Thyroid gland (tissue), 4 donors: ENCODE measurements around the gene EFCAB7. TPM values are rescaled to one million over a fixed set of nuclear protein-coding genes. Genes with fewer than 3 reads are reported as not detected.
"Not testable (repeated sequence)": the region's sequence is repeated elsewhere in the genome, so short reads cannot be mapped to it uniquely, and the experiment has no call there.

Experiments
- DNase-seq, 2 donors: peaks; one replicate each; pipeline ENCODE4 v3.0.0-alpha.2; 2019
- H3K27ac ChIP-seq, 3 donors: fragments of 200-600 bp; sonication (generic); 1 replicate in 2 of 3; 2 replicates in 1 of 3; pipeline ENCODE4 v1.5.1; 2016 to 2019; ENCODE audit warnings: mild to moderate bottlenecking in 1 of 3, moderate library complexity in 1 of 3
- H3K27me3 ChIP-seq: fragments of 200-600 bp; sonication (generic); one replicate; pipeline ENCODE4 v1.5.1; 2019
- H3K36me3 ChIP-seq, 2 donors: fragments of 200-600 bp; sonication (generic); one replicate each; pipeline ENCODE4 v1.5.1; 2016 to 2019
- H3K4me1 ChIP-seq, 2 donors: fragments of 200-600 bp; sonication (generic); one replicate each; pipeline ENCODE4 v1.5.1; 2017 to 2019
- H3K4me3 ChIP-seq, 3 donors: fragments of 200-600 bp; sonication (generic); replicated peaks in 1 of 3; 1 replicate in 2 of 3; 2 replicates in 1 of 3; pipeline ENCODE4 v1.5.1; 2016; ENCODE audit warnings: mild to moderate bottlenecking in 1 of 3
- H3K9me3 ChIP-seq: fragments of 200-600 bp; sonication (generic); one replicate; pipeline ENCODE4 v1.5.1; 2017
- CTCF ChIP-seq, 6 experiments: fragments of 200-600 bp in 3 of 6; fragments of 450-650 bp in 3 of 6; sonication (generic) in 3 of 6; IDR thresholded peaks; one replicate each; pipeline ENCODE4 v1.5.1; 2016 to 2019; ENCODE audit warnings: antibody characterized with exemption in 6 of 6, mild to moderate bottlenecking in 2 of 6, inconsistent platforms in 1 of 6, moderate library complexity in 1 of 6
- POLR2A ChIP-seq, 2 donors: fragments of 450-650 bp; IDR thresholded peaks; one replicate each; pipeline ENCODE4 v1.6.1; 2017; ENCODE audit warnings: antibody characterized with exemption in 2 of 2, mild to moderate bottlenecking in 2 of 2, moderate library complexity in 1 of 2
- WGBS, 2 donors: methylation state at CpG; one replicate each; pipeline ENCODE4 v1.1.5; 2017; 5-methylcytosine and 5-hydroxymethylcytosine counted together
- intact Hi-C: fragments of 100-400 bp; cut with DNase I; formaldehyde crosslinking; loops from one replicate; pipeline ENCODE4 v1.15.1; 2023
- total RNA-seq, 4 donors: library from RNA; depleted of rRNA; stranded (reverse); fragments of >200 nt; gene quantifications; one replicate each; pipeline ENCODE4 v1.2.3, GENCODE V29; 2016

EFCAB7 gene
- total RNA-seq, 4 donors from 2014 or later, result 8.3 to 11.7 (median 10.0) TPM

- Histone ChIP-seq H3K9me3 (no peaks in the 10 kb centered on the region), H3K27ac (no peak overlapping the region), H3K27me3 (no peaks in the 10 kb centered on the region), H3K4me3 (no peak overlapping the region), H3K36me3 (no peaks in the 10 kb centered on the region), H3K4me1 (no peaks in the 10 kb centered on the region)
- TF ChIP-seq CTCF (IDR thresholded peaks at IDR 0.05) (peak; percentile 17 to 81 (median 70)), POLR2A (IDR thresholded peaks at IDR 0.05) (no peak)
- WGBS, 2 donors, result 68 to 73% methylated on average over 4 of the region's 4 CpGs
- DNase-seq, result no peak
- intact Hi-C loops, result no loop called here
Observed at GRCh38 chr1:63575340-63575826, 52.1 kb downstream of the EFCAB7 start.

- H3K36me3 ChIP-seq, H3K4me1 ChIP-seq, H3K27me3 ChIP-seq, DNase-seq, H3K9me3 ChIP-seq, intact Hi-C loops, H3K27ac ChIP-seq, H3K4me3 ChIP-seq: not testable (repeated sequence)
- 96 to 100% methylated on average over 1 of the region's 1 CpG for WGBS, 2 donors
Observed at GRCh38 chr1:63586326-63586725, 63.0 kb downstream of the EFCAB7 start.

GRCh38 chr1:63590166-63590560, 66.8 kb downstream of the EFCAB7 start:
- 73 to 78% methylated on average over 3 of the region's 3 CpGs for WGBS, 2 donors
- Histone ChIP-seq H3K4me3 (no peak overlapping the region), H3K27me3 (no peaks in the 10 kb centered on the region), H3K27ac (no peak overlapping the region), H3K9me3 (no peaks in the 10 kb centered on the region), H3K4me1 (peaks cover 0 to 4% of the 10 kb centered on the region in 2 donors), H3K36me3 (no peaks in the 10 kb centered on the region)
- no peak for TF ChIP-seq CTCF (IDR thresholded peaks at IDR 0.05)
- no peak for TF ChIP-seq POLR2A (IDR thresholded peaks at IDR 0.05)
- no peak for DNase-seq
- intact Hi-C loops, result no loop called here

GRCh38 chr1:63592536-63593302, 69.4 kb downstream of the EFCAB7 start:
- peak overlapping the region; percentile 83 to 93 (median 88) for H3K4me3 ChIP-seq
- H3K36me3 ChIP-seq, result no peaks in the 10 kb centered on the region
- no peak for DNase-seq
- H3K27ac ChIP-seq, result peak overlapping the region; percentile 85 to 87 (median 86)
- H3K4me1 ChIP-seq, result peaks cover 0 to 4% of the 10 kb centered on the region in 2 donors
- no peaks in the 10 kb centered on the region for H3K27me3 ChIP-seq
- TF ChIP-seq CTCF (IDR thresholded peaks at IDR 0.05) (no peak), POLR2A (IDR thresholded peaks at IDR 0.05) (no peak)
- intact Hi-C loops, result no loop called here
- H3K9me3 ChIP-seq, result no peaks in the 10 kb centered on the region
- 35 to 38% methylated on average over 14 to 18 of the region's 18 CpGs for WGBS, 2 donors

GRCh38 chr1:63593303-63593885, 70.1 kb downstream of the EFCAB7 start, which contains the start of gene PGM1:
Gene PGM1 (plus strand): TSS chr1:63593411. CDS start chr1:63593489, 78 bp downstream.
- Histone ChIP-seq H3K9me3 (no peaks in the 10 kb centered on the region), H3K4me1 (peaks cover 0 to 4% of the 10 kb centered on the region in 2 donors), H3K27ac (peak within 1 kb of the TSS; percentile 85 to 87 (median 86)), H3K27me3 (no peaks in the 10 kb centered on the region), H3K36me3 (no peaks in the 10 kb centered on the region), H3K4me3 (peak within 1 kb of the TSS; percentile 83 to 93 (median 88))
- WGBS, 2 donors, result 0% methylated on average over 15 to 16 of the region's 64 CpGs
- DNase-seq, result peak; percentile 74 to 77
- intact Hi-C loops, result no loop called here
- TF ChIP-seq CTCF (IDR thresholded peaks at IDR 0.05) (no peak), POLR2A (IDR thresholded peaks at IDR 0.05) (peak in 1 of 2 donors; percentile 73)
